ENCODE measurements around the gene TECTB. TPM values are rescaled to one million over a fixed set of nuclear protein-coding genes. Genes with fewer than 3 reads are reported as not detected.

The TECTB gene
- total RNA-seq, 2 donors from 2014 or later = not detected

DNA sequence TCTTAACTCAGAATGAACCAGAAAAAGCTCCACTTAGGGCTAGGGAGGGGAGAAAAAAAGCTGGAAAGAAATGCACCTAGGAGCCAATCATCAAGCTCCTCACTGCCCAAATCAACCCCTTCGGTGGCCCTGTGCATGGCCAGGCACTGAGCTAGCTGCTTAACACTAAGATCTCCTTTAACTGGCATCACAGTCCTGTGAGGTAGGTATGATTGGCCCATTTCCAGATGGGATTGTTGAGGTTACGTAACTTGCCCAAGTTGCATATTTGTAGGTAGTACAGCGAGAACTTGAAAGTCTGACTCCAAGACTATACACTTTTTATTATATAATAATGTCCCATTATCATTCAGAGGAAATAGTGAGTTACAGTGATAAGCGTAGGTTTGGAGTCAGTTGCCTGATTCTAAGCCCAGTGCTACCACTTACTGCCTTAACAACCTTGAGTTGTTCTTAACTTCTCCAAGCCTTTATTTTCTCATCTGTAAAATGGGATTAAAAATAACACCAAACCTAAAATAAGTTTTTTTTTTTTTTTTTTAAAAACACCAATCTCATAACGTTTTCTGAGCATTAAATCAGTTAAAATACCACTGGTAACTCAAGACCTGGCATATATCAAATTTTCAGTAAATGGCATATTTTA, 53.5 kb downstream of the TECTB start:
- no peak for ATAC-seq (replicated peaks)
- no peaks in the 10 kb centered on the region for H3K36me3 Mint-ChIP-seq (ENCODE audit: low read depth)
- no peak overlapping the region for H3K4me3 Mint-ChIP-seq
- H3K4me1 Mint-ChIP-seq = peaks cover 5% of the 10 kb centered on the region
- no peak overlapping the region for H3K27ac Mint-ChIP-seq
- H3K9me3 Mint-ChIP-seq = no peaks in the 10 kb centered on the region
- peaks cover 8% of the 10 kb centered on the region for H3K27me3 Mint-ChIP-seq

DNA sequence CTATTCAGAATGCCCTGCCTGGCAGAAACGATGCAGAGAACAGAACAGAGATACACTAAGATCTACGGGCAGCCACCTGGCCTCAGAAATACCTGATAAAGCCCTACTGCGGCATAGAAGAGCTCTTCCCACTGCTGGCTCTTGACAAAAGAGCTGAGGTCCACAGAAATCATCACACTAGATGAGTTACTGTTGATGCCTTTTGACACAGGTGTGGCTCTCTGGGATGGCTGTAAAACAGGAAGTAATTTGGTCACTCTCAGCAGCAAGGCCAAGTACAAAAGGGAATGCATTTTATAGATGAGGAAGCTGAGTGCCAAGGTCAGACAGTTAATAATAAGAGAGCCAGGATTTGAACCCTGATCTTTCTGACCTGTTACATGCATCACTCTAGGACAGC, 55.8 kb downstream of the TECTB start:
- Mint-ChIP-seq H3K9me3 (no peaks in the 10 kb centered on the region), H3K27me3 (peaks cover 8% of the 10 kb centered on the region), H3K27ac (no peak overlapping the region), H3K36me3 (ENCODE audit: low read depth) (no peaks in the 10 kb centered on the region), H3K4me3 (no peak overlapping the region), H3K4me1 (peaks cover 5% of the 10 kb centered on the region)
- no peak for ATAC-seq (replicated peaks)

DNA sequence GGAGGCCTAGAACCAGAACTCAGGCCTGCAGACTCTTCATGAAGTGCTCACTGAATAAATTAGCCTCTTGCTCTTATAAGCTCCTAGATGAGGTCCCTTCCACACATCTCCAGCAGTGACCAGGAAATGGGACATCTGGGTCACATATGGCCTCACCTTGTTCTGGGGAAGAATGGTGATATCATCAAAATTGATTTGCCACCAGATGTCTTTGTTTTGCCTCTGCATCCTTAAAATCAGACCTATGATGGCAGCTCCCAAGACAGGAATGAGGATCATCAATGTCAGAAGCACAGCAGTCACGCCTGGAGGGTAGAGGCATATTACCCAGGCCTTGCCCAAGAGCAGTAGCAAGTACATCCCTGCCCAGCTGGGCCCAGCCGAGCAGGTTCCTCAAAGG, 57.4 kb downstream of the TECTB start:
- no peaks in the 10 kb centered on the region for H3K36me3 Mint-ChIP-seq (ENCODE audit: low read depth)
- H3K9me3 Mint-ChIP-seq = no peaks in the 10 kb centered on the region
- H3K27me3 Mint-ChIP-seq = peaks cover 8% of the 10 kb centered on the region
- H3K4me3 Mint-ChIP-seq = no peak overlapping the region
- no peak overlapping the region for H3K27ac Mint-ChIP-seq
- no peak for ATAC-seq (replicated peaks)
- peaks cover 4% of the 10 kb centered on the region for H3K4me1 Mint-ChIP-seq

- no peaks in the 10 kb centered on the region for H3K36me3 Mint-ChIP-seq (ENCODE audit: low read depth)
- H3K27me3 Mint-ChIP-seq = no peaks in the 10 kb centered on the region
- ATAC-seq (replicated peaks) = no peak
- no peak overlapping the region for H3K4me3 Mint-ChIP-seq
- H3K9me3 Mint-ChIP-seq = no peaks in the 10 kb centered on the region
- H3K4me1 Mint-ChIP-seq = no peaks in the 10 kb centered on the region
- H3K27ac Mint-ChIP-seq = no peak overlapping the region
Observed at GRCh38 chr10:112343056-112343806, 60.0 kb downstream of the TECTB start.

DNA sequence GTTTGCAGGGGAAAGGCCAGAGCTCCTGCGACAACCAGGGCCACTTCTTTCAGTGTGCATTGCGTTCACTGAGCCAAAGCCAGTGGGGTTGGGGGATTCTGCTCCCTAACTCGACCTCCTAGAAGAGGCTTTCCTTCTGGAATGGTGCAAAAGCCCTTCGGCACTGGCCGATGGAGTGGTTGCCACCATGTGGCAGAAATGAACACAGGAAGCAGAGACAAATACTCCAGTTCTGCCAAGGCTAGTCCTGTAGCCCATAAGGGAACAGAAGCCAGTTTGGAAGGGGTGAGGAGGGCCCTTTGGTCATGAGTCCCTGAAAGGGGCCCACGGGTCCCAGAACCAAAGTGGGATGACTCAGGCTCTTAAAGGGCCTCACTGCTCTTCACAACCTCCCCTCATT, 61.1 kb downstream of the TECTB start:
- no peak overlapping the region for H3K27ac Mint-ChIP-seq
- ATAC-seq (replicated peaks) = no peak

GRCh38 chr10:112345202-112345601, 62.0 kb downstream of the TECTB start:
- no peaks in the 10 kb centered on the region for H3K27me3 Mint-ChIP-seq
- no peak overlapping the region for H3K4me3 Mint-ChIP-seq
- no peaks in the 10 kb centered on the region for H3K9me3 Mint-ChIP-seq
- ATAC-seq (replicated peaks) = no peak
- H3K27ac Mint-ChIP-seq = no peak overlapping the region
- no peaks in the 10 kb centered on the region for H3K36me3 Mint-ChIP-seq (ENCODE audit: low read depth)
- H3K4me1 Mint-ChIP-seq = no peaks in the 10 kb centered on the region

More for the DNA sequence above, 61.1 kb downstream of the TECTB start:
- Mint-ChIP-seq H3K36me3 (ENCODE audit: low read depth) (no peaks in the 10 kb centered on the region), H3K4me1 (no peaks in the 10 kb centered on the region), H3K27me3 (no peaks in the 10 kb centered on the region), H3K9me3 (no peaks in the 10 kb centered on the region), H3K4me3 (no peak overlapping the region)

- Mint-ChIP-seq H3K4me1 (no peaks in the 10 kb centered on the region), H3K36me3 (ENCODE audit: low read depth) (no peaks in the 10 kb centered on the region), H3K4me3 (no peak overlapping the region), H3K9me3 (no peaks in the 10 kb centered on the region), H3K27me3 (no peaks in the 10 kb centered on the region), H3K27ac (no peak overlapping the region)
- ATAC-seq (replicated peaks) = no peak
Observed at GRCh38 chr10:112345743-112346142, 62.5 kb downstream of the TECTB start.

- Mint-ChIP-seq H3K27ac (no peak overlapping the region), H3K27me3 (no peaks in the 10 kb centered on the region), H3K4me3 (no peak overlapping the region), H3K4me1 (no peaks in the 10 kb centered on the region), H3K9me3 (no peaks in the 10 kb centered on the region), H3K36me3 (ENCODE audit: low read depth) (no peaks in the 10 kb centered on the region)
- ATAC-seq (replicated peaks) = no peak
Observed at GRCh38 chr10:112346774-112347173, 63.6 kb downstream of the TECTB start.

- H3K4me1 Mint-ChIP-seq = no peaks in the 10 kb centered on the region
- H3K36me3 Mint-ChIP-seq (ENCODE audit: low read depth) = no peaks in the 10 kb centered on the region
- no peaks in the 10 kb centered on the region for H3K9me3 Mint-ChIP-seq
- no peak for ATAC-seq (replicated peaks)
- H3K27me3 Mint-ChIP-seq = no peaks in the 10 kb centered on the region
- no peak overlapping the region for H3K27ac Mint-ChIP-seq
- no peak overlapping the region for H3K4me3 Mint-ChIP-seq
Observed at GRCh38 chr10:112347709-112348671, 64.8 kb downstream of the TECTB start.

DNA sequence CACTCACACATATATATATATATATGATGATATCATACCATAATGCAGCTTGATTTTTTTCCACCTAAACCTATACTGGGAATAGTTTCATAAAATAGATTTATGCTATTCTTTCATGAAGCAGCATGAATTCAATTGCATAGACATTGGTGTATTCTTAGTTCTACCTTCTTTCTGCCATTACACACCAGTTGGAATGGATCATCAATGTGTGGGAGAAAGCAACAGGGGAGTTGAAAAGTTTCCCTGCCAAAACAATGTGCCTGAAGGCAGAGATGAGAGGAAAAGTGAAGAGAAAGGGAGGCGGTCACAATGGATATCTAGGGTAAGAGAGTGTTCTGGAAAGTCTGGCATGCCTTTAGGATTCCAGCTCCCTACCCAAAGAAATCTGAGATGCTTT, 65.6 kb downstream of the TECTB start:
- H3K9me3 Mint-ChIP-seq = no peaks in the 10 kb centered on the region
- H3K27ac Mint-ChIP-seq = no peak overlapping the region
- no peaks in the 10 kb centered on the region for H3K27me3 Mint-ChIP-seq
- no peaks in the 10 kb centered on the region for H3K36me3 Mint-ChIP-seq (ENCODE audit: low read depth)
- H3K4me1 Mint-ChIP-seq = no peaks in the 10 kb centered on the region
- no peak for ATAC-seq (replicated peaks)
- H3K4me3 Mint-ChIP-seq = no peak overlapping the region

GRCh38 chr10:112349521-112350085, 66.4 kb downstream of the TECTB start:
- no peak for ATAC-seq (replicated peaks)
- H3K4me3 Mint-ChIP-seq = no peak overlapping the region
- H3K4me1 Mint-ChIP-seq = no peaks in the 10 kb centered on the region
- H3K27ac Mint-ChIP-seq = no peak overlapping the region
- no peaks in the 10 kb centered on the region for H3K36me3 Mint-ChIP-seq (ENCODE audit: low read depth)
- no peaks in the 10 kb centered on the region for H3K9me3 Mint-ChIP-seq
- no peaks in the 10 kb centered on the region for H3K27me3 Mint-ChIP-seq

DNA sequence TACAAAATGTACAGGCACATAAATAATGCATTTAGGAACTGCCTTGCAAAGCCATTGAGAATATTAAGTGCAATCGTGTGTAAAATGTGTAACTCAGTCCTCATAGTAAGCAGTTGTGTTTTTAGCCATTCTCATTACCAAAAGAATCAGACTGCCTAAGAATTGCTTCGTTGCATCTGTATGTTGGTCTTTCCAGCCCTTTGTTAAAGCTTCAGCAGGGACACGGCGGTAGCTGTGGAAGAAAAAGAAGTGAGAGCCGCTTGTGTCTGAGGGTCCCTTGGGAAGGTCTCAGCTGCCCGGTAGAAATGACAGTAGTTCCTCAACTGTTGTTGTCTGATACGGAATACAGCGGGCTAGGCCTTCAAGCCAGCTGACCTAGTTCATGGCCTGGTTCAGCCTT, 67.9 kb downstream of the TECTB start:
- Mint-ChIP-seq H3K4me1 (no peaks in the 10 kb centered on the region), H3K36me3 (ENCODE audit: low read depth) (no peaks in the 10 kb centered on the region), H3K27ac (no peak overlapping the region), H3K4me3 (no peak overlapping the region), H3K27me3 (no peaks in the 10 kb centered on the region), H3K9me3 (no peaks in the 10 kb centered on the region)
- ATAC-seq (replicated peaks) = no peak

DNA sequence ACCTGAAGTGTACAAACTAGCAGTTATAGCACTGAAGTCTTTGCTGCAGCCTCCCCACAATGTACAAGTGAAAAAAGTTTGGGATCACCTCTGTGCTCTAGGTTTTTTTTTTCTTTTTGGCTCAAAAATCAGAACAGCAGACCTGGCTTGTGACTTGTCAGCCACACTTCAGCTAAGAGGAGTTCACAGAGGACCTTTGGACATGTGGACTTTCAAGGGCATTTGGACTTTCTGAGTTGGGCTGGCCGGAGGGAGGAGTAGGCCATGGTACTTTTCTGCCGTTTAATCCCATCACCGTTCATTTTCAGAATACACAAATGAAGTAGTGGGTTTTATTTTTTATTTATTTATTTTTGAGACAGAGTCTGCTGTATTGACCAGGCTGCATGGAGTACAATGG, 68.8 kb downstream of the TECTB start:
- Mint-ChIP-seq H3K27ac (no peak overlapping the region), H3K27me3 (no peaks in the 10 kb centered on the region), H3K4me1 (no peaks in the 10 kb centered on the region), H3K9me3 (no peaks in the 10 kb centered on the region), H3K36me3 (ENCODE audit: low read depth) (no peaks in the 10 kb centered on the region), H3K4me3 (no peak overlapping the region)
- ATAC-seq (replicated peaks) = no peak

DNA sequence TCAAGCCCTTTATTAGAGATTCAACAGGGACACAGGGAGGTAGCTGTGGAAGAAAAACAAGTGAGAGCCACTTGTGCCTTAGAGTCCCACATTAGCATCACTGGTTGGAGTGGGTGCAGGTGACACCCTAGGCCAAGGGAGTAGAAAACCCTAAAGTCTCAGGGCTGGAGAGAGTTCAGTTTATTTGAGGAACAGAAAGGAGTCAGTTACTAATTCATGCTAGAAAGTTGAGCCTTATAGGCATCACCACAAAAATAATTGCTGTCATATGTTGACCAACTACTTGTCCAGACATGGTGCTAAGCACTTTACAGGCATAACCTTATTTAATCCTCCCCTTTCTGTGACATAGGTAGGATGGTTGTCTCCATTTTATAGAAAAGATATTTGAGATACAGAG, 69.8 kb downstream of the TECTB start:
- no peak for ATAC-seq (replicated peaks)
- no peaks in the 10 kb centered on the region for H3K9me3 Mint-ChIP-seq
- no peak overlapping the region for H3K27ac Mint-ChIP-seq

More for the DNA sequence above, 69.8 kb downstream of the TECTB start:
- Mint-ChIP-seq H3K36me3 (ENCODE audit: low read depth) (no peaks in the 10 kb centered on the region), H3K4me3 (no peak overlapping the region), H3K27me3 (no peaks in the 10 kb centered on the region), H3K4me1 (no peaks in the 10 kb centered on the region)
